ENCODE data around the gene CRB3. TPM values are rescaled to one million over a fixed set of nuclear protein-coding genes. Genes with fewer than 3 reads are reported as not detected.

The CRB3 gene
- total RNA-seq, 2 experiments from 2014 or later, result 1.2 to 2.9 TPM

DNA sequence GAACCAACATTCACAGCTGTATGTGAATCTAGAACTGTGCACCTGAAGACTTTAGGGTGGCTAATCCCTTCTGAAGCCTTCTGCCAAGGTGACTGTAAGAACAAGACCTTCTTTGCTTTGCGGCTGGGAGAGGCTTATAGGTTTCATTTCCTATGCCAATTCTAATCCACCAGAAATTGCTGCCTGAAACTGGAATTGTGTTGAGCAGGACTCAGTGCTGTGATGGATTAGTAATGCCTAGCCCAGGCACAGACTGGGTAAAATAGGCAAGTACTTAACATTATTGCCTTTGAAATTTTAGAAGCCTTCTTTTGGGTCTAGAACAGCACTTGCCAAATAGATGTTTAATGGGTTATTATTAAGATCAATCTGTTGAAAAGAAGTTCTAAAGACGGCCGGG lies 16.0 kb upstream of the CRB3 start:
- ChIA-PET CTCF (ENCODE audit: unreplicated experiment) (no interaction called here), POLR2A (no interaction called here)
- Histone ChIP-seq H3K9me2 (ENCODE audit: insufficient read depth, low read length) (no peaks in the 10 kb centered on the region), H4K20me1 (ENCODE audit: insufficient read depth, low read length) (no peaks in the 10 kb centered on the region), H3K27ac (ENCODE audit: low read depth, low read length, poor library complexity, severe bottlenecking) (no peak overlapping the region), H2AFZ (ENCODE audit: low read length) (no peak overlapping the region), H3K79me2 (ENCODE audit: insufficient read depth, low read depth, low read length) (no peaks in the 10 kb centered on the region), H3K4me1 (ENCODE audit: insufficient read depth, low read length, poor library complexity, severe bottlenecking) (no peaks in the 10 kb centered on the region), H3K36me3 (ENCODE audit: insufficient read depth, low read length) (peaks cover 61% of the 10 kb centered on the region), H3K9me3 (ENCODE audit: low read length) (0 out of 2 replicates have a peak, but pooled peaks cover 2% of the 10 kb centered on the region), H3K4me3 (ENCODE audit: low read depth, low read length, poor library complexity, severe bottlenecking) (no peak overlapping the region), H3K4me2 (ENCODE audit: low read length) (no peak overlapping the region)
- BruUV-seq (replicated peaks), result no TSS peak
- intact Hi-C loops (cut with micrococcal nuclease; ENCODE audit: unreplicated experiment), result no loop called here
- no peak for DNase-seq (ENCODE audit: low spot score)
- no peak for TF ChIP-seq EZH2phosphoT487 (IDR thresholded peaks at IDR 0.05; ENCODE audit: borderline replicate concordance, low read depth, low read length)
- TF ChIP-seq, protein P1, sequence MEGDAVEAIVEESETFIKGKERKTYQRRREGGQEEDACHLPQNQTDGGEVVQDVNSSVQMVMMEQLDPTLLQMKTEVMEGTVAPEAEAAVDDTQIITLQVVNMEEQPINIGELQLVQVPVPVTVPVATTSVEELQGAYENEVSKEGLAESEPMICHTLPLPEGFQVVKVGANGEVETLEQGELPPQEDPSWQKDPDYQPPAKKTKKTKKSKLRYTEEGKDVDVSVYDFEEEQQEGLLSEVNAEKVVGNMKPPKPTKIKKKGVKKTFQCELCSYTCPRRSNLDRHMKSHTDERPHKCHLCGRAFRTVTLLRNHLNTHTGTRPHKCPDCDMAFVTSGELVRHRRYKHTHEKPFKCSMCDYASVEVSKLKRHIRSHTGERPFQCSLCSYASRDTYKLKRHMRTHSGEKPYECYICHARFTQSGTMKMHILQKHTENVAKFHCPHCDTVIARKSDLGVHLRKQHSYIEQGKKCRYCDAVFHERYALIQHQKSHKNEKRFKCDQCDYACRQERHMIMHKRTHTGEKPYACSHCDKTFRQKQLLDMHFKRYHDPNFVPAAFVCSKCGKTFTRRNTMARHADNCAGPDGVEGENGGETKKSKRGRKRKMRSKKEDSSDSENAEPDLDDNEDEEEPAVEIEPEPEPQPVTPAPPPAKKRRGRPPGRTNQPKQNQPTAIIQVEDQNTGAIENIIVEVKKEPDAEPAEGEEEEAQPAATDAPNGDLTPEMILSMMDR (conservative IDR thresholded peaks at IDR 0.05; ENCODE audit: low read length), result no peak

DNA sequence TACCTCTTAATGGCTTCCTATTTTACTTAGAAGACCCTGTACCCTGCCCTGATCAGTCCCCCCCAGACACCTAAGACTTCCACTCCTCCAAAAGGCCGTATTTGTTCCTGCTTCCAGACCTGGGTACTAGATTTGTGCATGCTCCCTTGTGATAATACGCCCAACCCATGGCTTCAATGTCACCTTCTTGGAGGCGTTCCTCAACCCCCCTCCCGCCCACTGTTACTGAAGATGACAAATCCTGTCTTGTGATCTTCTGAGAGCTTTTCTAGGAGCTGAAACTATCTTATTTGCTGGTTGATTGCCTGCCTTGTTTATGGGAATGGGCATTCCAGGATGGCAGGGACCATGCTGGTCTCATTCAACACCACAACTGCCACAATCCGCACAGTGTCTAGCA lies 13.9 kb upstream of the CRB3 start:
- no peak overlapping the region for H2AFZ ChIP-seq (ENCODE audit: low read length)
- peaks cover 77% of the 10 kb centered on the region for H3K36me3 ChIP-seq (ENCODE audit: insufficient read depth, low read length)
- no TSS peak for BruUV-seq (replicated peaks)
- no peaks in the 10 kb centered on the region for H3K4me1 ChIP-seq (ENCODE audit: insufficient read depth, low read length, poor library complexity, severe bottlenecking)
- no peaks in the 10 kb centered on the region for H4K20me1 ChIP-seq (ENCODE audit: insufficient read depth, low read length)
- H3K9me3 ChIP-seq (ENCODE audit: low read length), result peaks cover 23% of the 10 kb centered on the region
- no peak overlapping the region for H3K27ac ChIP-seq (ENCODE audit: low read depth, low read length, poor library complexity, severe bottlenecking)
- H3K4me3 ChIP-seq (ENCODE audit: low read depth, low read length, poor library complexity, severe bottlenecking), result no peak overlapping the region
- H3K79me2 ChIP-seq (ENCODE audit: insufficient read depth, low read depth, low read length), result no peaks in the 10 kb centered on the region
- intact Hi-C loops (cut with micrococcal nuclease; ENCODE audit: unreplicated experiment), result no loop called here
- POLR2A ChIA-PET, result no interaction called here
- CTCF ChIA-PET (ENCODE audit: unreplicated experiment), result no interaction called here
- DNase-seq (ENCODE audit: low spot score), result no peak
- no peak overlapping the region for H3K4me2 ChIP-seq (ENCODE audit: low read length)
- no peak for TF ChIP-seq EZH2phosphoT487 (IDR thresholded peaks at IDR 0.05; ENCODE audit: borderline replicate concordance, low read depth, low read length)
- TF ChIP-seq, protein P1 (conservative IDR thresholded peaks at IDR 0.05; ENCODE audit: low read length), result no peak
- no peaks in the 10 kb centered on the region for H3K9me2 ChIP-seq (ENCODE audit: insufficient read depth, low read length)

DNA sequence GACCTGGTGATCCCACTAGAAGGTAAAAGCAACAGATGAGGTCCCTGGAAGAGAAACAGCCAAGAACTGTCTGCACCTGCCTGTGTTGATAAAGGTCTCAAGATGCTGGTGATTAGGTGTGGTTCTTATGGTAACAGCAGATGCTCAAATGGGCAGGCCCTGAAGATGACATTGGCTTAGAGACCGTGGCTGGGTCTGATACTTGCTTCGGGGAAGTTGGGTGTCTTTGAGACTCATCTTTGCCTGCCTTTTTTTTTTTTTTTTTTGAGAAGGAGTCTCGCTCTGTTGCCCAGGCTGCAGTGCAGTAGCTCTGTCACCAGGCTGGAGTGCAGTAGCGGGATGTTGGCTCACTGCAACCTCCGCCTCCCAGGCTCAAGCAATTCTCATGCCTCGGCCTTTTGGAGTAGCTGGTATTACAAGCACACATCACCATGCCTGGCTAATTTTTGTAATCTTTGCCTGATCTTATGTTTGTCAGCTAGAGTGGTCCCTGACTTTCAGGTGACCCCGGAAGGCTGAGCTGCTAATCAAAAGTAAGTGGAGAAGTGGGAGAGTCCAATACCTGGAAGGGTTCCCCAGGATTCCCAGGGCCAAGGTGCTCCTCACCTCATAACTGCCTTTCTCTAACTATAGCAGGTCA lies 12.4 kb upstream of the CRB3 start:
- H2AFZ ChIP-seq (ENCODE audit: low read length), result no peak overlapping the region
- DNase-seq (ENCODE audit: low spot score), result no peak
- H3K9me3 ChIP-seq (ENCODE audit: low read length), result peaks cover 25% of the 10 kb centered on the region
- BruUV-seq (replicated peaks), result no TSS peak
- intact Hi-C loops (cut with micrococcal nuclease; ENCODE audit: unreplicated experiment), result no loop called here
- H3K4me3 ChIP-seq (ENCODE audit: low read depth, low read length, poor library complexity, severe bottlenecking), result no peak overlapping the region
- H3K79me2 ChIP-seq (ENCODE audit: insufficient read depth, low read depth, low read length), result no peaks in the 10 kb centered on the region
- POLR2A ChIA-PET, result interaction anchor here (0.7 kb wide), 1 partner anchor 77 kb away, joined by 3 read pairs; no protein-coding TSS in a partner anchor
- no peak overlapping the region for H3K27ac ChIP-seq (ENCODE audit: low read depth, low read length, poor library complexity, severe bottlenecking)
- H3K4me2 ChIP-seq (ENCODE audit: low read length), result no peak overlapping the region
- TF ChIP-seq, protein P1 (conservative IDR thresholded peaks at IDR 0.05; ENCODE audit: low read length), result no peak
- TF ChIP-seq EZH2phosphoT487 (IDR thresholded peaks at IDR 0.05; ENCODE audit: borderline replicate concordance, low read depth, low read length), result no peak
- peaks cover 79% of the 10 kb centered on the region for H3K36me3 ChIP-seq (ENCODE audit: insufficient read depth, low read length)
- CTCF ChIA-PET (ENCODE audit: unreplicated experiment), result no interaction called here
- no peaks in the 10 kb centered on the region for H4K20me1 ChIP-seq (ENCODE audit: insufficient read depth, low read length)
- no peaks in the 10 kb centered on the region for H3K9me2 ChIP-seq (ENCODE audit: insufficient read depth, low read length)
- no peaks in the 10 kb centered on the region for H3K4me1 ChIP-seq (ENCODE audit: insufficient read depth, low read length, poor library complexity, severe bottlenecking)

Data from OCI-LY7 (cell line).